HG03139 (cell line): Measurements from ENCODE around the gene SHROOM3.
"Not testable (repeated sequence)": the region's sequence is repeated elsewhere in the genome, so short reads cannot be mapped to it uniquely, and the experiment has no call there.

ENCODE experiments used
- ATAC-seq: cut with Tn5 transposase; IDR thresholded peaks from one replicate; pipeline ENCODE4 v1.9.1; 2021; ENCODE audit not compliant: unreplicated experiment

SHROOM3 gene

GRCh38 chr4:76714226-76714625, 279.2 kb downstream of the SHROOM3 start:
- ATAC-seq: no peak

GRCh38 chr4:76716020-76716419, 281.0 kb downstream of the SHROOM3 start:
- ATAC-seq: no peak

- ATAC-seq: no peak
These were observed 281.6 kb downstream of the SHROOM3 start for GRCh38 chr4:76716658-76717057.

DNA sequence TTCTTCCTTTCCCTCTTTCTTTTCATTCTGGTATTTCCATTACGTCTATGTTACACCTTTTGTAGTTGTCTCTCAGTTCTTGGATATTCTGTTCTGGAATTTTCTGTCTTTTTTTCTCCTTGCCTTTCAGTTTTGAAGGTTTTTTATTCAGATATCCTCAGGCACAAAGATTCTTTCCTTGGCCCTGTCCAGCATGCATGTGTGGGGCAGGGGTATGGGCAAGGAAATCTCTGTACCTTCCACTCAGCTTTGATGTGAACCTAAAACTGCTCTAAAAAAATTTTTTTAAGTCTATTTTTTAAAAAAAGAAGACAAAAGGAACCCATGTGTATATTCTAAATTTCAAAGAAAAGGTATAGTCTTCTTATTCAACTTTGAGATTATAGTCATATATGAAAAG, 282.4 kb downstream of the SHROOM3 start:
- ATAC-seq: no peak

- ATAC-seq: no peak
These were observed 283.0 kb downstream of the SHROOM3 start for GRCh38 chr4:76718021-76718420.

DNA sequence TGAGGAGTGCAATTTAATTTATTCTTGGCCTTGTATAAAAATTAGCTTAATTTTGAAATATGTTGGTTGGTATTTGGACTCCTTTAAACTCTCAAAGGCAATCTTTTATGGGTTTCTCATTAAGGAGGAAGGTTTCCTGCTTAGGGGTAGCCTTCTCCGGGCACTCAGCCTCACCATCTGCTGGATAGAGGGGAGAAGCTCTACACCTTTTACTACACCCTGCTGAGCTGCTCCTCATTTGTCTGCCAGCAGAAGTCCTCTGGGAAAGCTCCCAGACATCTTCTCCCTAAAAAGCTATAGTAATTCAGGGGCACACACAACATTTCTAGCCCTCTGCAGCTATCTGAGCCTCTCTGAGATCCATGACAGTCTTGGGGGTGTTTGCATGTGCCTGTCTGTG, 283.8 kb downstream of the SHROOM3 start:
- no peak for ATAC-seq

DNA sequence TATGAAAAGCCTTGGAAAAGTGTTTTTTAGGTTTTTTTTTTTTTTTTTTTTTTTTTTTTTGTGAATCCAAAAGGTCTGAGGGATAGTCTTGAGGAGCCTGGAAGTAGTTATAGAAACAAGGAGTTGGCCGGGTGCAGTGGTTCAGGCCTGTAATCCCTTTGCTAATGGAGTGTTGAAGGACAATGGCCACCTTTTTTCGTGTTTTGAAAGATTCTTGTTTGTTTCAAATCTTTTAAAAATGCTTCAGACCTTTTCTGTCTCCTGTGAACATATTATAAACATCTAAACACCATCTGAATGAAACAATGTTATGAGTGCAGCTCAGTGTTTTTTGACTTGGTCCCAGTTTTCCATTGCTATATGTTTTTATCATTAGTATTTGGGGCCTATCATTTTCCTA, 285.1 kb downstream of the SHROOM3 start:
- ATAC-seq: no peak

- ATAC-seq: not testable (repeated sequence)
These were observed 287.1 kb downstream of the SHROOM3 start for GRCh38 chr4:76722146-76722545.

DNA sequence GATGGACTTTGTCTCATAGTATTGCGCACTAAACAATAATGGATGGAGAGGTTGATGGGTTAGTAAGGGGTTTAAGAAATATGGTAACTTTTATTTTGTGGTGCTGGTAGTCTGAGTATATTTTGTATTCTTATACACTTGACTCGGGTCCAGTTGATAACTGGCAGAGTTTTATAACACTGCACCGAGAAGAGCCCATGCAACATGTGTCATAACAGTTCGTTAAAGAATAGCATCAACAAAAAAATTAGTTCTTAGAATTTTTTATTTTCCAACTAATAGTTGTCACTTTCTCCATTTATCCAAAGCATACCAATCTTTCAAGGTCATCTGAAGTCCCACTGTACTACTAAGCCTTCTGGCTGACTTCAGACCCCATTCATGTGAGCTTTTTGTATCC, 287.8 kb downstream of the SHROOM3 start:
- no peak for ATAC-seq

DNA sequence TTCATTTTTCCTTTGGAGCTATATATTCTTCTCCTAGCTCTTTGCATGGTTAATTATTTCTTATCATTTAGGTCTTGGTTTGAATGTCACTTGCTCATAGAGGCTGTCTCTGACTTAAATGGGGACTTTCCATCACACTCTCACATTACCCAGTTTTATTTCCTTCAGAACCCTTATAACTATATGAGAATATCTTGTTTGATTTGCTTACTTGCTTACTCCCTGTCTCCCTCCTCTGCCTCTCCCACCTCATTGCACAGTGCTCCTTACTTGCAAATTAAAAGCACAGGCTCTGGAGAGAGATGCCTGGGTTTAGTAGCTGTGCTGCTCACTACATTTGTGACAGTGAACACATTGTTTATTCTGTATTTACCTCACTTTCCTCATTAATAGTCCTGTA, 288.3 kb downstream of the SHROOM3 start:
- no peak for ATAC-seq

- ATAC-seq: no peak
These were observed 288.9 kb downstream of the SHROOM3 start for GRCh38 chr4:76723924-76724323.

- no peak for ATAC-seq
These were observed 290.0 kb downstream of the SHROOM3 start for GRCh38 chr4:76725039-76725438.

DNA sequence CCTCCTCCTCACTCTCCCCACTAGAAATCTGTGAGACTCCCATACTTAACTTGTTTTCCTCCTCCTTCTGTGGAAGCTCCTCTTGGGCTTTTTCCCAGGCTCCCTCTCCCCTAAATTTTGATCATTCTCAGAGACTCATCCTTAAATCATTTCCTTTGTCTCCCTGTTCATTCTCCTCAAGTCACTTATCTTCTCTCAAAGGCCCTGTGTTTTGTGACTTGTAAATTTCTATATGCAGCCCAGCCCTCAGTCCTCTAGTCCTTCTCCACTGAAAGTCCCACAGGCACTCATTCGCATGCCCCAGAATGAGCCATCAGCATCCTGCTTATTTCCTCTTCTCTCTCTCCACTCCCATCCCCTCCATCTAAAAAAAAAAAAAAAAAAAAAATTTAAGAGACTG, 291.1 kb downstream of the SHROOM3 start:
- ATAC-seq: no peak

DNA sequence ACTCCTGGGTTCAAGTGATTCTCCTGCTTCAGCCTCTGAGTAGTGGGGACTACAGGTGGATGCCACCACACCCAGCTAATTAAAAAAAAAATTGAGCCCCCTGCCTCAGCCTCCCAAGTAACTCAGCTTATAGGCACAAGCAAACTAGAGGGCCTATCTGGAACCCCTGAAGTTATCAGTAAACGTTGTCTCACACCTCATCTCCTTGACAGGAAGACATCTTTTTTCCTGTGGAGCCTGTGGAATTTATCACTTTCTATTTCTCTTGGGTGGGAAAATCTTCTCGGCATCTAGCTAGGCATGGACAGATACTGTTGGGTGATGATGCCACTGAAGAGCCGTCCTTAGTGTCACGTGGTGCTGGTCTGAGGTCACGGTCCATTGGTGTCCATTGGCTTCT, 291.6 kb downstream of the SHROOM3 start:
- no peak for ATAC-seq

GRCh38 chr4:76727934-76728333, 292.9 kb downstream of the SHROOM3 start:
- ATAC-seq: not testable (repeated sequence)

- no peak for ATAC-seq
These were observed 294.4 kb downstream of the SHROOM3 start for GRCh38 chr4:76729460-76729859.

GRCh38 chr4:76729980-76730379, 295.0 kb downstream of the SHROOM3 start:
- ATAC-seq: no peak

GRCh38 chr4:76732246-76732645, 297.2 kb downstream of the SHROOM3 start:
- ATAC-seq: no peak

- no peak for ATAC-seq
These were observed 298.2 kb downstream of the SHROOM3 start for GRCh38 chr4:76733068-76733771.

GRCh38 chr4:76736414-76736813, 301.4 kb downstream of the SHROOM3 start:
- no peak for ATAC-seq

DNA sequence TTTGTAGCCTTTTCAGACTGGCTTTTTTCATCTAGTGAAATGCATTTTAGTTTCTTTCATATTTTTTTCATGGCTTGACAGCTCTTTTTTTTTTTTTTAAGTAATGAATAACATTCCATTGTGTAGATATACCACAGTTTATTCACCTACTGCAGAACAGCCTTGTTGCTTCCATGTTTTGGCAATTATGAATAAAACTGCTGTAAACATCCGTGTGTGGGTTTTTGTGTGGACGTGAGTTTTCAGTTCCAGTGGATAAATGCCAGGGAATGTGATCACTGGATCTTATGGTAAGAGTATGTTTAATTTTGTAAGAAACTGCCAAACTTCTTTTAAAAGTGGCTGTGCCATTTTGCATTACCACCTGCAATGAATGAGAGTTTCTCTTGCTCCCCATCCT, 302.2 kb downstream of the SHROOM3 start:
- no peak for ATAC-seq

- ATAC-seq: no peak
These were observed 302.7 kb downstream of the SHROOM3 start for GRCh38 chr4:76737771-76738085.
